ENCODE measurements around the gene RASSF5.

GRCh38 chr1:206470692-206471414 lies 36.5 kb upstream of the RASSF5 start:
- TF ChIP-seq ARNT (IDR thresholded peaks at IDR 0.05) (no peak), CREB5 (CRISPR knock-in tag; IDR thresholded peaks at IDR 0.05) (no peak), ZBED1 (IDR thresholded peaks at IDR 0.05) (no peak), EZH2 (IDR thresholded peaks at IDR 0.05; ENCODE audit: borderline replicate concordance, low read depth, low read length) (no peak), ZBTB49 (CRISPR knock-in tag; IDR thresholded peaks at IDR 0.05; ENCODE audit: borderline replicate concordance) (no peak), TARDBP (IDR thresholded peaks at IDR 0.05) (no peak), ETV6 (IDR thresholded peaks at IDR 0.05; ENCODE audit: borderline replicate concordance in 1 of 2, low read depth in 2 of 2, low read length in 1 of 2) (no peak), ETV6 (CRISPR knock-in tag; IDR thresholded peaks at IDR 0.05; ENCODE audit: borderline replicate concordance) (no peak), MEF2A (IDR thresholded peaks at IDR 0.05; ENCODE audit: control insufficient read depth, low read depth, low read length) (no peak), MAX (CRISPR knock-in tag; IDR thresholded peaks at IDR 0.05) (no peak), HDAC6 (IDR thresholded peaks at IDR 0.05; ENCODE audit: low read depth, low read length) (no peak), BRF1 (IDR thresholded peaks at IDR 0.05; ENCODE audit: borderline replicate concordance, extremely low read depth, insufficient read length) (no peak), ZZZ3 (IDR thresholded peaks at IDR 0.05) (no peak), CTCF (IDR thresholded peaks at IDR 0.05 in 2 of 3, conservative IDR thresholded peaks at IDR 0.05 in 1 of 3; ENCODE audit: insufficient read depth in 2 of 3, low read depth in 1 of 3, low read length in 3 of 3) (no peak), SP1 (CRISPR knock-in tag; IDR thresholded peaks at IDR 0.05) (no peak)

All from K562 (cell line).